Activated T-cell treated with anti-CD3 and anti-CD28 coated beads, Interleukin-2, amount 50 U/mL, for 72 hours (primary cell): ENCODE results near the gene PHIP. TPM values are rescaled to one million over a fixed set of nuclear protein-coding genes. Genes with fewer than 3 reads are reported as not detected.

Source experiments
- ATAC-seq, 2 donors: fragments of 150-1000 bp; cut with Tn5 transposase; replicated peaks in 1 of 2; 2 replicates each; pipeline ENCODE4 v1.10.0; 2021; ENCODE audit warnings: moderate library complexity in 2 of 2, mild to moderate bottlenecking in 1 of 2
- DNase-seq, 2 donors: peaks; one replicate each; pipeline ENCODE4 v3.0.0; 2021 to 2022; ENCODE audit warnings: mixed read lengths in 1 of 2
- H3K27ac Mint-ChIP-seq: one replicate; pipeline ENCODE4 v1.8.0; 2022; ENCODE audit warnings: mild to moderate bottlenecking, moderate library complexity, mixed read lengths
- H3K27me3 Mint-ChIP-seq: one replicate; pipeline ENCODE4 v1.8.0; 2022; ENCODE audit warnings: low read depth, mixed read lengths
- H3K36me3 Mint-ChIP-seq, 2 donors: one replicate each; pipeline ENCODE4 v1.8.0; 2022; ENCODE audit warnings: mixed read lengths in 2 of 2, mild to moderate bottlenecking in 1 of 2; ENCODE audit not compliant: insufficient read depth in 2 of 2
- H3K4me1 Mint-ChIP-seq: one replicate; pipeline ENCODE4 v1.8.0; 2022; ENCODE audit warnings: low read depth, mixed read lengths
- H3K4me3 Mint-ChIP-seq, 2 donors: one replicate each; pipeline ENCODE4 v1.8.0; 2022; ENCODE audit warnings: mild to moderate bottlenecking in 2 of 2, mixed read lengths in 2 of 2, moderate library complexity in 2 of 2
- H3K9me3 Mint-ChIP-seq, 2 donors: one replicate each; pipeline ENCODE4 v1.8.0; 2022; ENCODE audit warnings: mixed read lengths in 2 of 2
- total RNA-seq, 2 donors: library from RNA; stranded (reverse); gene quantifications; one replicate each; pipeline ENCODE4 v1.2.3, GENCODE V29; 2022

Gene PHIP
- total RNA-seq, 2 donors from 2014 or later, result 36.4 to 37.1 TPM

DNA sequence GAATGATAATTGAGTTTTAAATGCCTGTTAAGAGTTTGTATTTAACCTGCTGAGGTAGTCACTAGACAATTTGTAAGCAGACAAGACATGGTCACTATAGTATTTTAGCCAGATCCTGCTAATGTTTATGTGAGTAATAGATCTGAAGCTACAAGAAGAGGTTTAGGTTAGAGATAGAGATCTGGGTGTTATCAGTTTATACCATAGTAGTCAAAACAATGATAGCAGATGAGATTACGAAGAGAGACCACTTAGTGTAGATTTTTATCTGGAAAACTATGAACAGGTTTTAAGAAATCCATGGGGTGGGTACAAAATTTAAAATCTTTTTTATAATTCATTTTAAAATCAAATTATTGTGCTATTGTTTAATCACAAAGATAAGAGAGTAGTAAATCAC, 47.5 kb downstream of the PHIP start:
- Mint-ChIP-seq H3K4me3 (no peak overlapping the region), H3K27ac (peak overlapping the region; percentile 22), H3K27me3 (no peaks in the 10 kb centered on the region), H3K4me1 (peaks cover 21% of the 10 kb centered on the region), H3K36me3 (peaks cover 15 to 22% of the 10 kb centered on the region in 2 donors), H3K9me3 (no peaks in the 10 kb centered on the region)
- DNase-seq (no peak), ATAC-seq (no peak)

GRCh38 chr6:79030023-79030422, 48.0 kb downstream of the PHIP start:
- peaks cover 15 to 22% of the 10 kb centered on the region in 2 donors for H3K36me3 Mint-ChIP-seq

GRCh38 chr6:79028641-79029314, 49.3 kb downstream of the PHIP start:
- H3K4me3 Mint-ChIP-seq, result no peak overlapping the region
- H3K4me1 Mint-ChIP-seq, result peaks cover 11% of the 10 kb centered on the region
- peaks cover 15 to 23% of the 10 kb centered on the region in 2 donors for H3K36me3 Mint-ChIP-seq
- no peaks in the 10 kb centered on the region for H3K9me3 Mint-ChIP-seq
- no peak overlapping the region for H3K27ac Mint-ChIP-seq
- DNase-seq (no peak), ATAC-seq (no peak)
- H3K27me3 Mint-ChIP-seq, result no peaks in the 10 kb centered on the region

More at GRCh38 chr6:79030023-79030422, 48.0 kb downstream of the PHIP start:
- H3K4me1 Mint-ChIP-seq, result peaks cover 17% of the 10 kb centered on the region
- H3K9me3 Mint-ChIP-seq, result no peaks in the 10 kb centered on the region
- no peaks in the 10 kb centered on the region for H3K27me3 Mint-ChIP-seq
- DNase-seq (no peak), ATAC-seq (no peak)
- no peak overlapping the region for H3K4me3 Mint-ChIP-seq
- peak overlapping the region; percentile 2 for H3K27ac Mint-ChIP-seq

DNA sequence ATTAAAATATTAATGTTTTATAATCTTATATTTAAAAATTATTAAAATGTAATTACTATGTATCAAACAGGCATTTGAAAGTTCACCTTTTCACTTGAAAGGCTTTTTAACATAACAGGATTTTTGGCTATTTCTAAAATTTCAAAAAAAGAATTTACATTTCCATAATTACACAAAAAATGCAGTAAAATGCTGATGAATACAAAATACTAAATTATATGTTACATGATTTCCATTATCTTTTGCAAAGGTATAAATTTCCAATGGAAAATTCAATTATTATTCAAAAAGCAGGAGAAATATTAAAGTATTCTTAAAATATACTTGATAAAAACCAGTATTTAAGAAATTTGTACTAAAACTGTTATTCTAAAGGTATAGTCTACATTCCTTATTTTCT, 66.1 kb downstream of the PHIP start:
- H3K27me3 Mint-ChIP-seq, result no peaks in the 10 kb centered on the region
- H3K36me3 Mint-ChIP-seq, result peaks cover 3 to 21% of the 10 kb centered on the region in 2 donors
- DNase-seq, result no peak
- H3K4me1 Mint-ChIP-seq, result no peaks in the 10 kb centered on the region
- no peak overlapping the region for H3K27ac Mint-ChIP-seq
- ATAC-seq, result no peak
- no peaks in the 10 kb centered on the region for H3K9me3 Mint-ChIP-seq
- H3K4me3 Mint-ChIP-seq, result no peak overlapping the region

GRCh38 chr6:79010422-79010821, 67.6 kb downstream of the PHIP start:
- Mint-ChIP-seq H3K4me1 (peaks cover 3% of the 10 kb centered on the region), H3K36me3 (peaks cover 2 to 11% of the 10 kb centered on the region in 2 donors)

DNA sequence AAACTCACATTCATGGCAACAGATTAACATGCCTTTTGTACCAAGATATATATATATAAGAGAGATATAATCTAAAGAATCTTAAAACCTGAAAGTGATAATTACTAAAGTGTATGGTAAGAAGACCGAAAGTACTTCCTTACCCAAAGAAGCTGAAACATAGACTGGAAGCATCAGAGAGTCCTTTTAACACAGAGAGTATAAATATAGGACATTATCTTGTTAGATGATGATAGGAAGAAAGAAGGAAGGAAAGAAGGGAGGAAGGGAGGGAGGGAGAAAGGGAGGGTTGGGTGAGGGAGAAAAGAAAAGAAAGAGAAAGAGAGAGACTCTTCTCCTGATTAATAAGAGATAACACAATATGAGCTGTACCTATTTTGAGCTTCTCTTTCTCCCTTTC, 68.2 kb downstream of the PHIP start:
- H3K9me3 Mint-ChIP-seq, result no peaks in the 10 kb centered on the region
- H3K36me3 Mint-ChIP-seq, result peaks cover 0 to 5% of the 10 kb centered on the region in 2 donors
- no peaks in the 10 kb centered on the region for H3K27me3 Mint-ChIP-seq
- no peak overlapping the region for H3K4me3 Mint-ChIP-seq
- H3K27ac Mint-ChIP-seq, result no peak overlapping the region
- DNase-seq, result no peak
- ATAC-seq, result no peak
- peaks cover 9% of the 10 kb centered on the region for H3K4me1 Mint-ChIP-seq

More at GRCh38 chr6:79010422-79010821, 67.6 kb downstream of the PHIP start:
- H3K27ac Mint-ChIP-seq, result no peak overlapping the region
- H3K27me3 Mint-ChIP-seq, result no peaks in the 10 kb centered on the region
- DNase-seq, result no peak
- H3K4me3 Mint-ChIP-seq, result no peak overlapping the region
- ATAC-seq, result no peak
- no peaks in the 10 kb centered on the region for H3K9me3 Mint-ChIP-seq

DNA sequence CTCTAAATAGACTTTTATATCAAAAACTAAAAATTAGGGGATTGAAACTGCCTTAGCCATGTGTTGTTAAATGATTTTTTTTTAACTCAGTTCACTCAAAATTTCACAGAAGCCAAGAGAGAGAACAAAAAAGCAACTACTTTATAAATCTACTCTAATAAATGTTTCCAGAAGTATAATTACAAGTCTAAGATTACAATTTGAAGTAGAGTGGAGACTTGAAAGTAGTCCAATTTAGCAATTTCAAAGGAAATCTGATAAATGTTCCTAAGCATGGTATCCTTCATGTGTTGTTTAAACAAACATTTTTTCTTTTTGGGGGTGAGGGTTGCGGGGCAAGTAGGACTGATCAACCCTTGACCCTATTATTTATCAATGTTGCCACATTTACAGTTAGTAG, 72.6 kb downstream of the PHIP start:
- no peak for ATAC-seq
- Mint-ChIP-seq H3K4me3 (no peak overlapping the region), H3K36me3 (peaks cover 4 to 17% of the 10 kb centered on the region in 2 donors), H3K27ac (no peak overlapping the region), H3K9me3 (no peaks in the 10 kb centered on the region), H3K27me3 (no peaks in the 10 kb centered on the region), H3K4me1 (peaks cover 9% of the 10 kb centered on the region)
- no peak for DNase-seq

- Mint-ChIP-seq H3K9me3 (no peaks in the 10 kb centered on the region), H3K27me3 (no peaks in the 10 kb centered on the region), H3K27ac (no peak overlapping the region), H3K4me1 (peaks cover 9% of the 10 kb centered on the region), H3K4me3 (no peak overlapping the region), H3K36me3 (peaks cover 5 to 17% of the 10 kb centered on the region in 2 donors)
- ATAC-seq (no peak), DNase-seq (no peak)
These were observed 73.0 kb downstream of the PHIP start for GRCh38 chr6:79005024-79005423.

DNA sequence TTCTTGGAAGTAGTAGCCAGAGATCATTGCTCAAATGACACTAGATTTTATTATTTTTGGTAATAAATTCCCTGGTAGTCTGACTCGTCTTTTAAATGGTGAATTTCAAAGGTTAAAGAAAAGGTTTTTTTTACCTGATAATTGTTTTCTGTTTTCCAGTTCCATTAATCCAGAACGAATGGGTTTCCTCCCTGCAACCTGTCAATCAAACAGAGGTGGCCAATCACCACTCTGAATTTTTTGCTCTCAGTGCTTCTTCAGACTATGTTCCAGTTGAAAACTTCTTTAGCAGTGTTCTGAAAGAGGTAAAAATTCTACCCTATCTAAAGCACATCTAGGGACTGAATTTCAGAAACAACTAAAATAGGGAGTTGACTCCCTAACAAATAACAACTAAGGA, 73.8 kb downstream of the PHIP start:
- no peak for ATAC-seq
- Mint-ChIP-seq H3K27me3 (no peaks in the 10 kb centered on the region), H3K4me3 (no peak overlapping the region), H3K4me1 (peaks cover 9% of the 10 kb centered on the region), H3K27ac (peak overlapping the region; percentile 10), H3K36me3 (peaks cover 6 to 18% of the 10 kb centered on the region in 2 donors), H3K9me3 (no peaks in the 10 kb centered on the region)
- no peak for DNase-seq

- Mint-ChIP-seq H3K36me3 (peaks cover 9 to 37% of the 10 kb centered on the region in 2 donors), H3K27ac (peak overlapping the region; percentile 78)
These were observed 76.6 kb downstream of the PHIP start for GRCh38 chr6:79001415-79001814.

GRCh38 chr6:78999737-79000136, 78.3 kb downstream of the PHIP start:
- no peak overlapping the region for H3K4me3 Mint-ChIP-seq
- peaks cover 9 to 50% of the 10 kb centered on the region in 2 donors for H3K36me3 Mint-ChIP-seq
- H3K4me1 Mint-ChIP-seq, result no peaks in the 10 kb centered on the region
- H3K27me3 Mint-ChIP-seq, result no peaks in the 10 kb centered on the region
- DNase-seq, result no peak
- ATAC-seq, result no peak
- H3K27ac Mint-ChIP-seq, result no peak overlapping the region
- no peaks in the 10 kb centered on the region for H3K9me3 Mint-ChIP-seq

More at GRCh38 chr6:79001415-79001814, 76.6 kb downstream of the PHIP start:
- Mint-ChIP-seq H3K4me3 (no peak overlapping the region), H3K9me3 (no peaks in the 10 kb centered on the region), H3K27me3 (no peaks in the 10 kb centered on the region), H3K4me1 (peaks cover 9% of the 10 kb centered on the region)
- ATAC-seq, result no peak
- DNase-seq, result no peak

DNA sequence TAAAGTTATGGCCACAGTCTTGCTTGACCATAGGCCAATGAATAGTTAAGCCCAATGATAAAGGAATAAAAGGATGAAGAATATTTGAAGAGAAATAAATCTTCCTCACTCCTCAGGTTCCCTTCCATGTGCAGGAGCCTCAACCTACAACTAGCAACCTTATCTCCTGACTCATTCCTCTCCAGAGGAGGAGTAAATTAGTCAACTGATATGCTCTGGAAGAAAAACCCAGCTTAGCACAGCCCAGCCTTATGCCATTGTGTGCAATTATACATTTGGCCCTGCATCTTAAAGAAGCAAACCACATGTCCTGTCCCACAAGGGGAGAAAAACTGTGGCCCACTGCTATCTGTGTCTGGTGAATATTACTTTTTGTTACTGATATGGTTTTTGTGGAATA, 82.1 kb downstream of the PHIP start:
- Mint-ChIP-seq H3K4me3 (no peak overlapping the region), H3K4me1 (no peaks in the 10 kb centered on the region), H3K27me3 (no peaks in the 10 kb centered on the region), H3K36me3 (peaks cover 11 to 52% of the 10 kb centered on the region in 2 donors), H3K27ac (no peak overlapping the region), H3K9me3 (peaks cover 0 to 2% of the 10 kb centered on the region in 2 donors)
- ATAC-seq (no peak), DNase-seq (no peak)

GRCh38 chr6:78995346-78995745, 82.7 kb downstream of the PHIP start:
- Mint-ChIP-seq H3K27ac (no peak overlapping the region), H3K36me3 (peaks cover 8 to 58% of the 10 kb centered on the region in 2 donors), H3K27me3 (no peaks in the 10 kb centered on the region), H3K4me1 (no peaks in the 10 kb centered on the region), H3K9me3 (peaks cover 0 to 2% of the 10 kb centered on the region in 2 donors), H3K4me3 (no peak overlapping the region)
- DNase-seq (no peak), ATAC-seq (no peak)

DNA sequence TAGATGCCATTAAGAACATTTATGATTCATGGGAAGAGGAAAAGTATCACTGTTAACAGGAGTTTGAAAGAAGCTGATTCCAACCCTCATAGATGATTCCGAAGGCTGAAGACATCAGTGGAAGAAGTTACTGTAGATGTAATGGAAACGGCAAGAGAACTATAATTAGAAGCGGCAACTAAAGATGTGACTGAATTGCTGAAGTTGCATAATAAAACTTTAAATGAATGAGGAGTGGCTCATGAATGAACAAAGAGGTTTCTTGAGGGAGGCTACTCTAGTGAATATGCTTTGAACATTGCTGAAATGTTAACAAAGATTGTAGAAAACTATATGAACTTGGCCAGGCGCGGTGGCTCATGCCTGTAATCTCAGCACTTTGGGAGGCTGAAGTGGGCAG, 84.1 kb downstream of the PHIP start:
- Mint-ChIP-seq H3K9me3 (peaks cover 0 to 2% of the 10 kb centered on the region in 2 donors), H3K4me1 (no peaks in the 10 kb centered on the region), H3K4me3 (no peak overlapping the region)

More for the DNA sequence above, 84.1 kb downstream of the PHIP start:
- Mint-ChIP-seq H3K36me3 (peaks cover 8 to 62% of the 10 kb centered on the region in 2 donors), H3K27me3 (no peaks in the 10 kb centered on the region), H3K27ac (no peak overlapping the region)
- DNase-seq (no peak), ATAC-seq (no peak)
